WERI-Rb-1 (cell line): ENCODE data around the gene POU1F1.

Source experiments
- DNase-seq: peaks from one replicate; pipeline ENCODE4 v3.0.0-alpha.2; 2020
- H3K27ac ChIP-seq: fragments of 250-450 bp; sonication (Bioruptor Pico); 2 replicates; pipeline ENCODE4 v1.5.1; 2020; ENCODE audit warnings: mild to moderate bottlenecking, moderate library complexity
- H3K27me3 ChIP-seq: fragments of 250-450 bp; sonication (Bioruptor Pico); 2 replicates; pipeline ENCODE4 v1.5.1; 2021; ENCODE audit warnings: mild to moderate bottlenecking, low read depth, moderate library complexity; ENCODE audit not compliant: insufficient read depth, severe bottlenecking
- H3K36me3 ChIP-seq: fragments of 250-450 bp; sonication (Bioruptor Pico); 2 replicates; pipeline ENCODE4 v1.5.1; 2020; ENCODE audit warnings: mild to moderate bottlenecking, moderate library complexity
- H3K4me3 ChIP-seq: 2 replicates; pipeline ENCODE4 v1.5.1; 2011; ENCODE audit warnings: low read depth, mild to moderate bottlenecking, control low read depth, low read length
- H3K9me3 ChIP-seq: fragments of 250-450 bp; sonication (Bioruptor Pico); 2 replicates; pipeline ENCODE4 v1.5.1; 2021; ENCODE audit warnings: mild to moderate bottlenecking, moderate library complexity; ENCODE audit not compliant: severe bottlenecking
- CTCF ChIP-seq: IDR thresholded peaks from 2 replicates; pipeline ENCODE4 v1.5.1; 2011; ENCODE audit warnings: low read depth, mild to moderate bottlenecking, control low read depth, inconsistent platforms, low read length

POU1F1 gene

GRCh38 chr3:87218560-87218959 lies 57.8 kb downstream of the POU1F1 start:
- H3K4me3 ChIP-seq, result no peak overlapping the region
- TF ChIP-seq CTCF, result no peak
- no peak for DNase-seq
- H3K27ac ChIP-seq, result no peak overlapping the region
- H3K27me3 ChIP-seq, result no peaks in the 10 kb centered on the region
- H3K36me3 ChIP-seq, result no peaks in the 10 kb centered on the region
- H3K9me3 ChIP-seq, result no peaks in the 10 kb centered on the region
